HL-60 (cell line): Measurements from ENCODE around the gene HEPN1.

ENCODE experiments used
- POLR2AphosphoS5 ChIP-seq: IDR thresholded peaks from 2 replicates; pipeline ENCODE4 v1.6.1; 2012; ENCODE audit warnings: low read depth
- TF ChIP-seq, protein P1 (sequence below): IDR thresholded peaks from one replicate; pipeline ENCODE4 v1.5.1; 2011; ENCODE audit warnings: low read length, control low read depth, inconsistent platforms; ENCODE audit not compliant: insufficient read depth
- TF ChIP-seq, protein P2 (sequence below): IDR thresholded peaks from 2 replicates; pipeline ENCODE4 v1.6.1; 2012; ENCODE audit warnings: low read depth; ENCODE audit not compliant: insufficient replicate concordance

DNA sequence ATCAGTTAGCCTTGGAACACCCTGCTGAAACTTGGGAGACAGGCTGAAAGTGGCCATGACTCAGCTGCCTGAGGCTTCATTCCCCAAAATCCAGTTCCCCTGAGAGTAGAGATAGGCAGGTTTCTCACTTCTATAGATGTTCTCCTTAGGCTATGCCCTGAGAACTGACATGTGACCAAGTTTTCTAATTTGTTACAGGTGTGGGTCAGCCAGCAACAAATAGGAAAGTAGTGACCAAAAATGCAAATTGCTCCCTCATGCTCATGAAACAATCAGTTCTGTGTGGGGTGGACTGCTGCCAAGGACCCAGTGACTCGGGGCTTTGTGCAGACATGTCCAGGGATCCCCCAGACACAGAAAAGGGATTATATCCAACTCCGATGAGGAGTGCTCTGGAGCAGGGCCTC lies 27.7 kb downstream of the HEPN1 start:
- TF ChIP-seq, protein P1, sequence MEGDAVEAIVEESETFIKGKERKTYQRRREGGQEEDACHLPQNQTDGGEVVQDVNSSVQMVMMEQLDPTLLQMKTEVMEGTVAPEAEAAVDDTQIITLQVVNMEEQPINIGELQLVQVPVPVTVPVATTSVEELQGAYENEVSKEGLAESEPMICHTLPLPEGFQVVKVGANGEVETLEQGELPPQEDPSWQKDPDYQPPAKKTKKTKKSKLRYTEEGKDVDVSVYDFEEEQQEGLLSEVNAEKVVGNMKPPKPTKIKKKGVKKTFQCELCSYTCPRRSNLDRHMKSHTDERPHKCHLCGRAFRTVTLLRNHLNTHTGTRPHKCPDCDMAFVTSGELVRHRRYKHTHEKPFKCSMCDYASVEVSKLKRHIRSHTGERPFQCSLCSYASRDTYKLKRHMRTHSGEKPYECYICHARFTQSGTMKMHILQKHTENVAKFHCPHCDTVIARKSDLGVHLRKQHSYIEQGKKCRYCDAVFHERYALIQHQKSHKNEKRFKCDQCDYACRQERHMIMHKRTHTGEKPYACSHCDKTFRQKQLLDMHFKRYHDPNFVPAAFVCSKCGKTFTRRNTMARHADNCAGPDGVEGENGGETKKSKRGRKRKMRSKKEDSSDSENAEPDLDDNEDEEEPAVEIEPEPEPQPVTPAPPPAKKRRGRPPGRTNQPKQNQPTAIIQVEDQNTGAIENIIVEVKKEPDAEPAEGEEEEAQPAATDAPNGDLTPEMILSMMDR, result no peak
- no peak for TF ChIP-seq POLR2AphosphoS5
- TF ChIP-seq, protein P2, sequence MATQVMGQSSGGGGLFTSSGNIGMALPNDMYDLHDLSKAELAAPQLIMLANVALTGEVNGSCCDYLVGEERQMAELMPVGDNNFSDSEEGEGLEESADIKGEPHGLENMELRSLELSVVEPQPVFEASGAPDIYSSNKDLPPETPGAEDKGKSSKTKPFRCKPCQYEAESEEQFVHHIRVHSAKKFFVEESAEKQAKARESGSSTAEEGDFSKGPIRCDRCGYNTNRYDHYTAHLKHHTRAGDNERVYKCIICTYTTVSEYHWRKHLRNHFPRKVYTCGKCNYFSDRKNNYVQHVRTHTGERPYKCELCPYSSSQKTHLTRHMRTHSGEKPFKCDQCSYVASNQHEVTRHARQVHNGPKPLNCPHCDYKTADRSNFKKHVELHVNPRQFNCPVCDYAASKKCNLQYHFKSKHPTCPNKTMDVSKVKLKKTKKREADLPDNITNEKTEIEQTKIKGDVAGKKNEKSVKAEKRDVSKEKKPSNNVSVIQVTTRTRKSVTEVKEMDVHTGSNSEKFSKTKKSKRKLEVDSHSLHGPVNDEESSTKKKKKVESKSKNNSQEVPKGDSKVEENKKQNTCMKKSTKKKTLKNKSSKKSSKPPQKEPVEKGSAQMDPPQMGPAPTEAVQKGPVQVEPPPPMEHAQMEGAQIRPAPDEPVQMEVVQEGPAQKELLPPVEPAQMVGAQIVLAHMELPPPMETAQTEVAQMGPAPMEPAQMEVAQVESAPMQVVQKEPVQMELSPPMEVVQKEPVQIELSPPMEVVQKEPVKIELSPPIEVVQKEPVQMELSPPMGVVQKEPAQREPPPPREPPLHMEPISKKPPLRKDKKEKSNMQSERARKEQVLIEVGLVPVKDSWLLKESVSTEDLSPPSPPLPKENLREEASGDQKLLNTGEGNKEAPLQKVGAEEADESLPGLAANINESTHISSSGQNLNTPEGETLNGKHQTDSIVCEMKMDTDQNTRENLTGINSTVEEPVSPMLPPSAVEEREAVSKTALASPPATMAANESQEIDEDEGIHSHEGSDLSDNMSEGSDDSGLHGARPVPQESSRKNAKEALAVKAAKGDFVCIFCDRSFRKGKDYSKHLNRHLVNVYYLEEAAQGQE, result no peak
